Uterus (tissue), 2 donors: ENCODE results near the gene CST4.
"Not testable (repeated sequence)": the region's sequence is repeated elsewhere in the genome, so short reads cannot be mapped to it uniquely, and the experiment has no call there.

Source experiments
- POLR2A ChIP-seq, 2 donors: fragments of 450-650 bp; IDR thresholded peaks; one replicate each; pipeline ENCODE4 v1.6.1; 2016; ENCODE audit warnings: antibody characterized with exemption in 2 of 2, mild to moderate bottlenecking in 1 of 2, moderate library complexity in 1 of 2
- TF ChIP-seq, protein P1 (sequence below), 4 experiments: fragments of 200-600 bp in 2 of 4; fragments of 450-650 bp in 2 of 4; sonication (generic) in 2 of 4; IDR thresholded peaks; one replicate each; pipeline ENCODE4 v1.5.1; 2016 to 2019; ENCODE audit warnings: antibody characterized with exemption in 4 of 4, mild to moderate bottlenecking in 2 of 4, moderate library complexity in 1 of 4

DNA sequence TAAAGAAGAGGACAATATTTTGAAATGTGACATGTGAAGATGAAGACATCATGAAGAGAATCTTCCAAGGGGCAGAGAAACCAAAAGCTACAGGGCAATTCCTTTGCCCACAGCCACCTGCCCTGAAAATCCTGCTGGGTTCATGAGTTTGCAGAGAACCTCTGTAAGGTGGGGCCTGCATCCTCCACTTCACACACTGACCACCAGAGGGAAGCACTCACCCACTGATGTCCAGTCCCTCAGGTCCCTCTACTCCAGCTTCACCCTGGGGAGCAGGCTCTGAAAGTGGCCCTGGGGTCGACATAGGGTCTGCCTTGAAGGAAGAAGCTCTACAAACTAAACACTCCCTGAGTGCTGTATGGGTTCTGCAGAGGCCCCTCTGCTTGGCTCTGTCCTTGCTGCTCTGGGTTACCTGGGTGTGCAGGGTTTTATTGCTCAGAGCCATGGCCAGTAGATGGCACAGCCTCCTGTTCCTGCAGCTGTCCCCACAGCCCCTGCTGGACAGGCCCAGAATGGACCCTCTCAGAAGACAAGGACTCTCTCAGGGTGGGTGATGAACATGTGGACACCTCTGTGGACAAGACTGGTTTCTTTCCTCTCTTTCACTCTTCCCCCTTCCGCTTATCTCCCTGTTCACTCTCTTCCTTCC lies 34.9 kb upstream of the CST4 start:
- TF ChIP-seq, protein P1, sequence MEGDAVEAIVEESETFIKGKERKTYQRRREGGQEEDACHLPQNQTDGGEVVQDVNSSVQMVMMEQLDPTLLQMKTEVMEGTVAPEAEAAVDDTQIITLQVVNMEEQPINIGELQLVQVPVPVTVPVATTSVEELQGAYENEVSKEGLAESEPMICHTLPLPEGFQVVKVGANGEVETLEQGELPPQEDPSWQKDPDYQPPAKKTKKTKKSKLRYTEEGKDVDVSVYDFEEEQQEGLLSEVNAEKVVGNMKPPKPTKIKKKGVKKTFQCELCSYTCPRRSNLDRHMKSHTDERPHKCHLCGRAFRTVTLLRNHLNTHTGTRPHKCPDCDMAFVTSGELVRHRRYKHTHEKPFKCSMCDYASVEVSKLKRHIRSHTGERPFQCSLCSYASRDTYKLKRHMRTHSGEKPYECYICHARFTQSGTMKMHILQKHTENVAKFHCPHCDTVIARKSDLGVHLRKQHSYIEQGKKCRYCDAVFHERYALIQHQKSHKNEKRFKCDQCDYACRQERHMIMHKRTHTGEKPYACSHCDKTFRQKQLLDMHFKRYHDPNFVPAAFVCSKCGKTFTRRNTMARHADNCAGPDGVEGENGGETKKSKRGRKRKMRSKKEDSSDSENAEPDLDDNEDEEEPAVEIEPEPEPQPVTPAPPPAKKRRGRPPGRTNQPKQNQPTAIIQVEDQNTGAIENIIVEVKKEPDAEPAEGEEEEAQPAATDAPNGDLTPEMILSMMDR (IDR thresholded peaks at IDR 0.05): not testable (repeated sequence)
- TF ChIP-seq POLR2A (IDR thresholded peaks at IDR 0.05): not testable (repeated sequence)
